Fibroblast of villous mesenchyme (primary cell): ENCODE data around the gene YPEL4. TPM values are rescaled to one million over a fixed set of nuclear protein-coding genes. Genes with fewer than 3 reads are reported as not detected.

Experiments
- DNase-seq: peaks from one replicate; pipeline ENCODE4 v3.0.0-alpha.2; 2010; ENCODE audit warnings: low read depth
- H3K4me3 ChIP-seq: 2 replicates; pipeline ENCODE4 v1.5.1; 2011; ENCODE audit warnings: low read depth, mild to moderate bottlenecking, low read length
- small RNA-seq: library from RNA; depleted of rRNA; stranded (forward); fragments of <200 nt; gene quantifications from one replicate; pipeline ENCODE3, GENCODE V24; 2012
- total RNA-seq: library from RNA; depleted of rRNA; stranded (reverse); fragments of >200 nt; gene quantifications from 2 replicates; pipeline ENCODE4 v1.2.3, GENCODE V29; 2012
- TF ChIP-seq, protein P1 (sequence below): IDR thresholded peaks from 2 replicates; pipeline ENCODE4 v1.5.1; 2012; ENCODE audit warnings: low read depth, mild to moderate bottlenecking, low read length; ENCODE audit not compliant: insufficient read depth

The YPEL4 gene
- total RNA-seq, 1 donor, result 0.43 TPM

DNA sequence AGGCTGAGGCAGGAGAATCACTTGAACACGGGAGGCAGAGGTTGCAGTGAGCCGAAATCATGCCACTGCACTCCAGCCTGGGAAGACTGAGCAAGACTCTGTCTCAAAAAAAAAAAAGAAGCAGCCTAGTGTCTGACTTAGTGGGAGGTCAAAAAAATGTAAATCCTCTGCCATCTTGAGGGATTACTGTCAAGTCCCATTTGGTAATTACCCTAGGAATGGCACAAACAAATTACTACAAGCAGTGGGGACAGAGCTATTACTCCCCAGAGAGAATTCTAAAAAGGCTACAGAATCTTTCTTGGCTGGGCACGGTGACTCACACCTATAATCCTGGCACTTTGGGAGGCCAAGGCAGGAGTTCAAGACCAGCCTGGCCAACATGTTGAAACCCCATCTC lies 48.4 kb downstream of the YPEL4 start:
- no peak overlapping the region for H3K4me3 ChIP-seq
- DNase-seq, result no peak

DNA sequence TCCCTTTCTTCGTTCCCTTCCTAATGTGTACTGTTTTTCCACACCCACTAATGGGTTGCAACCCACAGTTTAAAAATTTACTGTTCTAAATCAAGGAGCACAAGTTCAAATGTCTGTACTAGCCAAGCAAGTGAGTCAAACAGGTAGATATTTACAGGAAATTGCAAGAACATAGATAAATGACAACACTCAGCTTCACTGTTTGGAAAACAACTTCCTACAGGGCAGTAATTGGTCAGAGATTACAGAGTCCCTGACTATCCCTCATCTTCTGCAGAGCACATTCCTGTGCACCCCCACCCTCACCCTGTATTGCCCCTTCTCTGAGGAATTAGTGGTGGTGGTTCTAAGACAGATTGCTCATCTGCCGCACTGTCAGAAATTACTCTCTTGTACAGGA lies 50.3 kb downstream of the YPEL4 start:
- H3K4me3 ChIP-seq, result peak overlapping the region; percentile 61
- TF ChIP-seq, protein P1, sequence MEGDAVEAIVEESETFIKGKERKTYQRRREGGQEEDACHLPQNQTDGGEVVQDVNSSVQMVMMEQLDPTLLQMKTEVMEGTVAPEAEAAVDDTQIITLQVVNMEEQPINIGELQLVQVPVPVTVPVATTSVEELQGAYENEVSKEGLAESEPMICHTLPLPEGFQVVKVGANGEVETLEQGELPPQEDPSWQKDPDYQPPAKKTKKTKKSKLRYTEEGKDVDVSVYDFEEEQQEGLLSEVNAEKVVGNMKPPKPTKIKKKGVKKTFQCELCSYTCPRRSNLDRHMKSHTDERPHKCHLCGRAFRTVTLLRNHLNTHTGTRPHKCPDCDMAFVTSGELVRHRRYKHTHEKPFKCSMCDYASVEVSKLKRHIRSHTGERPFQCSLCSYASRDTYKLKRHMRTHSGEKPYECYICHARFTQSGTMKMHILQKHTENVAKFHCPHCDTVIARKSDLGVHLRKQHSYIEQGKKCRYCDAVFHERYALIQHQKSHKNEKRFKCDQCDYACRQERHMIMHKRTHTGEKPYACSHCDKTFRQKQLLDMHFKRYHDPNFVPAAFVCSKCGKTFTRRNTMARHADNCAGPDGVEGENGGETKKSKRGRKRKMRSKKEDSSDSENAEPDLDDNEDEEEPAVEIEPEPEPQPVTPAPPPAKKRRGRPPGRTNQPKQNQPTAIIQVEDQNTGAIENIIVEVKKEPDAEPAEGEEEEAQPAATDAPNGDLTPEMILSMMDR, result no peak
- peak; percentile 19 for DNase-seq

More for the DNA sequence above, 48.4 kb downstream of the YPEL4 start:
- TF ChIP-seq, protein P1, result no peak

DNA sequence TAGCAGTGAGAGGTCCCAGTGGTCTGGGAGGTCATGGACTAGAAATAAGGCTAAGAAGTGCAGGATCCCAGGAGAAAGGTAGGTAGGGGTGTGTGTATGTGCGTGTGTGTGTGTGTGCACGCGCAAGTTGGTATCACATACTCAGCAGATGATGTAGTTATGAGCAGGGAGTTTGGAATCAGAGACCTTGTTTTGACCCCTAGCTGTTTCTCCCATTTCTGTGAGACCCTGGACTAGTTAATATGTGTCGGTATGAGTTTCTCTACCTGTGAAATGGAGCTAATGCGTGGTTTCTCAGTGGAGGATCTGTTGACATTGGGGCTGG lies 50.9 kb downstream of the YPEL4 start:
- DNase-seq, result peak; percentile 36
- H3K4me3 ChIP-seq, result peak overlapping the region; percentile 61
- TF ChIP-seq, protein P1, result no peak

DNA sequence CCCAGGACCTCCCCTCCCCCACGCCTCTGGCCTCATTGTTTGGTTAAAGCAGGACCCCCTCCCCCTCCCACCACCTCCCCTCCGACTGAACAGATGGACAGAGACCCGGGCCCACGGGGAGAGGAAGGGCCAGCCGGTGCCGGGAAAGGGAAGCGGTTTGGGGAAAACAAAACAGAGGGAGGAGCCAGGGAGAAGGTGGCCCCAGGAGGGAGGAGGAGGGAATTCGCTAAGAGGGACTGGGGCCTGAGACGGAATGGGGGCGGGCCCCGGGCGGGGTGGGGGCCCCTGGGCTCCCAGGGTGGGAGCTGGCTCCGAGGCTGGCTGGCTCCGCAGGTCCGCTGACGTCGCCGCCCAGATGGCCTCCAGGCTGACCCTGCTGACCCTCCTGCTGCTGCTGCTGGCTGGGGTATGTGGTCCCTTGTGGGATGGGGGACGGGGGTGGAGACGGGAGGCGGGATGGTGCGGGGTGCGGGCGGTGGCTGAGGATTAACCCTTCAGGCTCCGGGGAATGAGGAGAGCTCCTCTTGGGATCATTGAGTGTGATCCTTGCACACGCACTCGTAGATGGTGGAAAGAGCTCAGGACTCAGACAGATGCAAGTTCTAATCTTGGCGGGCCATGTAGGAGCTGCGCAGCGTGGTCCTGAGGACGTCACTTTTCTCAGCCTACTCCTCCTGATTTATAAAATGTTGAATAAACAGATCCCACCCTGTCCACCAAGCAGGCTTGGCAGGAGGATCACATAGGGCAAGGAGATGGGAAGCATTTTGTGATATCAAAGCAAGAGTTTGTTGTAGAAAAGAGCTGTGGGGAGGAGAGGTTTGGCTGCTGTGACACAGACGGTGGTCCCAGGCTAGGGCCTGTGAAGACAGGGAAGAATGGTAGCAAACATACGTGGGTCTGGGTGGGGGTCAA lies 51.5 kb downstream of the YPEL4 start:
- peak overlapping the region; percentile 61 for H3K4me3 ChIP-seq
- TF ChIP-seq, protein P1, result no peak
- DNase-seq, result peak; percentile 76

DNA sequence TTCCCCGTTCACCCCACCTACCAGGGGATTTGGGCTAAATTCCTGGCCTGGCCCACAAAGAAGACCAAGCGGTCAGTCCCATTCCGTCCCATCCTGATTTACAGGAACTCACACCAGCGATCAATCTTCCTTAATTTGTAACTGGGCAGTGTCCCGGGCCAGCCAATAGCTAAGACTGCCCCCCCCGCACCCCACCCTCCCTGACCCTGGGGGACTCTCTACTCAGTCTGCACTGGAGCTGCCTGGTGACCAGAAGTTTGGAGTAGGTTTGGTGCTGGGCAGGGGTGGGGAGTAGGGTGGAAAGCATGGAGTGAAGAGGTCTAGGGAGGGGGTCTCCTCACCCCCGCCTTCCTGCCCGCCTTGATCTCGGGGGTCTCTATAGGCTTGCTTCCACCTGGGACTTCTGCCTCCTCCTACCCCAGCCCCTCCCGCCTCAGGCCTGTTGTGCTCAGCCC lies 52.2 kb downstream of the YPEL4 start, which contains the start of gene SERPING1:
TSS of gene SERPING1 (plus strand) at position 225 of the 455 bp plus-strand sequence. CDS start 586 bp downstream, outside the sequence.
- peak within 1 kb of the TSS; percentile 61 for H3K4me3 ChIP-seq
- TF ChIP-seq, protein P1, result no peak
- DNase-seq, result peak; percentile 27

DNA sequence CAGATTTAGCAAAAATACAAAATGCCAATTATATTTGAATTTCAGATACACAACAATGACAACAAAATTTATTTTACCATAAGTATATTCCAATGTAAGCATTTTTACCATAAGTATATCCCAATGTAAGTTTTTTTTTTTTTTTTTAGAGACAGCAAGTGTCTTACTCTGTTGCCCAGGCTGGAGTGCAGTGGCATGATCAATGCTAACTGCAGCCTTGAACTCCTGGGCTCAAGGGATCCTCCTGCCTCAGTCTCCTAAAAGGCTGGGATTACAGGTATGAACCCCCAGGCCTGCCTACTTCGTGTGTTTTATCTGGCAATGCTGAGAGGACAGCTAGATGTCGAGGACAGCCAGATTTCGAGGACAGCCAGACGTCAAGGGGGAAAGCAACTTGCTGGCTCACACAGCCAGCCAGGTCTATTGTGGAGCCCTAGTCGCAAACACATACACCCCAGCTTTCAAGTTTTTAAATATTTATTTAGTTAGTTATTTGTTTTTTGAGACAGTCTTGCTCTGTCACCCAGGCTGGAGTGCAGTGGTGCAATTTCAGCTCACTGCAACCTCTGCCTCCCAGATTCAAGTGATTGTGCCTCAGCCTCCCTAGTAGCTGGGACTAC lies 53.3 kb downstream of the YPEL4 start:
- H3K4me3 ChIP-seq, result no peak overlapping the region
- TF ChIP-seq, protein P1, result no peak
- no peak for DNase-seq

Small RNA genes within 50 kb of the gene (small RNA-seq; reads per million reads assigned to genes)
- 3,004 reads per million, percentile 99 among the genes with 10 or more reads in this experiment for gene MIR130A

Other genes with a start within 250 kb of the YPEL4 start
- gene SLC43A3, start 222.8 kb downstream of the YPEL4 start, total RNA-seq, result 16.4 and 26.3 TPM in 2 replicates
- gene RTN4RL2, start 189.4 kb downstream of the YPEL4 start, total RNA-seq, result not detected in 2 replicates
- gene SLC43A1, start 134.2 kb downstream of the YPEL4 start, total RNA-seq, result 6.0 and 9.3 TPM in 2 replicates
- 27.7 and 39.3 TPM in 2 replicates for gene TIMM10, start 119.2 kb downstream of the YPEL4 start, total RNA-seq
- not detected in 2 replicates for gene SMTNL1, start 112.3 kb downstream of the YPEL4 start, total RNA-seq
- 60.9 and 73.0 TPM in 2 replicates for gene UBE2L6, start 82.2 kb downstream of the YPEL4 start, total RNA-seq
- 10.8 and 21.9 TPM in 2 replicates for gene SERPING1, start 52.2 kb downstream of the YPEL4 start, total RNA-seq
- gene CLP1, start 7.8 kb upstream of the YPEL4 start, total RNA-seq, result 16.4 and 19.0 TPM in 2 replicates
- gene ZDHHC5, start 18.2 kb upstream of the YPEL4 start, total RNA-seq, result 39.0 and 59.6 TPM in 2 replicates
- gene MED19, start 62.3 kb upstream of the YPEL4 start, total RNA-seq, result 11.2 and 14.2 TPM in 2 replicates
- gene TMX2, start 62.7 kb upstream of the YPEL4 start, total RNA-seq, result 62.8 and 79.9 TPM in 2 replicates
- 66.9 and 68.9 TPM in 2 replicates for gene SELENOH, start 91.6 kb upstream of the YPEL4 start, total RNA-seq
- not detected in 2 replicates for gene BTBD18, start 101.9 kb upstream of the YPEL4 start, total RNA-seq
- gene CTNND1, start 111.9 kb upstream of the YPEL4 start, total RNA-seq, result 153 and 199 TPM in 2 replicates